Spleen (tissue), 7 donors: ENCODE measurements around the gene FBXO33.

Experiments
- CTCF ChIP-seq, 11 experiments: fragments of 200-600 bp in 7 of 11; fragments of 450-650 bp in 4 of 11; sonication (generic) in 4 of 11; IDR thresholded peaks in 8 of 11; conservative IDR thresholded peaks in 3 of 11; 1 replicate in 7 of 11; 2 replicates in 4 of 11; pipeline versions ENCODE4 v1.4.0 to v1.8.0; 2016 to 2021; ENCODE audit warnings: antibody characterized with exemption in 11 of 11, inconsistent platforms in 4 of 11, mild to moderate bottlenecking in 1 of 11
- POLR2A ChIP-seq, 3 donors: fragments of 450-650 bp; IDR thresholded peaks; one replicate each; pipeline ENCODE4 v1.5.1; 2017; ENCODE audit warnings: antibody characterized with exemption in 3 of 3, mild to moderate bottlenecking in 1 of 3
- POLR2AphosphoS5 ChIP-seq, 3 donors: sonication (generic); formaldehyde crosslinking; IDR thresholded peaks; one replicate each; pipeline ENCODE4 v1.5.1; 2017; ENCODE audit warnings: antibody characterized with exemption in 3 of 3
- donor health status: DM: no; HTN: no; CAD: no; lungs with moderate emphysema.
- donor health status: DM: no; HTN: no; CAD: no.
- donor health status: DM: no; HTN: no; CAD: no.

GRCh38 chr14:39393289-39393688 is 38.9 kb downstream of the FBXO33 start:
- TF ChIP-seq CTCF (IDR thresholded peaks at IDR 0.05 in 8 of 11, conservative IDR thresholded peaks at IDR 0.05 in 3 of 11) (no peak), POLR2AphosphoS5 (IDR thresholded peaks at IDR 0.05) (no peak), POLR2A (IDR thresholded peaks at IDR 0.05) (no peak)
